ENCODE results near the gene CFAP58. TPM values are rescaled to one million over a fixed set of nuclear protein-coding genes. Genes with fewer than 3 reads are reported as not detected.

CFAP58 gene
- total and polyA plus RNA-seq, 2 donors (not counting 1 experiment from before 2014, with no cell fraction given): not detected

DNA sequence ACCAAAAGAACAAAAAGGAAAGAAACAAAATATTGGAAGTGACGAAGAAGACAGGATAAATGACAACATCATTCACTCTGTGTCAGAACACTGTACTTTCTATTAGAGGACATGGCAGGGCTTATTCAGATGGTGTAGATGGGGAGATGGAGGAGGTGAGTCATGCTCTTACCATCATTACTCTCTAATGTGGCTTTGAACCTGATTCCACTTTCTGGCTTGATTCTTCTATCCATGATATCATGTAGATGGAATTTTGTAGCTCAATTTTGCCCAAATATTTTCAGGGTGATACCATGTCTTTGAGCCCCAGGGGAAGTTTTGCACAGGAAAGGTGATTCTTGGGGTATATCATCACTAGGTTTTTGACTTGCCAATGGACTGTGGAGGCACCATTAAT is 91.7 kb downstream of the CFAP58 start:
- no peaks in the 10 kb centered on the region for H3K36me3 ChIP-seq (replicated peaks in 1 of 2; ENCODE audit: control extremely low read depth in 1 of 2, control insufficient read depth in 1 of 2, extremely low read depth in 1 of 2, insufficient read depth in 2 of 2, low read length in 1 of 2)
- intact Hi-C loops (cut with micrococcal nuclease): no loop called here
- no peak overlapping the region for H3K27ac Mint-ChIP-seq
- H3K4me3 ChIP-seq (ENCODE audit: control extremely low read depth in 1 of 5, extremely low read depth in 1 of 5, insufficient read depth in 1 of 5, low read depth in 2 of 5, low read length in 4 of 5): no peak overlapping the region
- no peak overlapping the region for H3K4me3 Mint-ChIP-seq
- peaks cover 28% of the 10 kb centered on the region for H3K27me3 Mint-ChIP-seq
- no peaks in the 10 kb centered on the region for H3K4me1 ChIP-seq (ENCODE audit: control insufficient read depth in 2 of 2, insufficient read depth in 2 of 2, low read length in 2 of 2)
- TF ChIP-seq CTCF (IDR thresholded peaks at IDR 0.05): no peak
- no peak for TF ChIP-seq EZH2 (IDR thresholded peaks at IDR 0.05; ENCODE audit: borderline replicate concordance, insufficient read depth, low read depth, low read length, poor library complexity, severe bottlenecking)
- no peak overlapping the region for H3K4me2 ChIP-seq (replicated peaks; ENCODE audit: low read depth, low read length, poor library complexity, severe bottlenecking)
- H3K9me3 ChIP-seq (ENCODE audit: control extremely low read depth in 1 of 3, control insufficient read depth in 2 of 3, insufficient read depth in 1 of 3, low read length in 2 of 3): no peaks in the 10 kb centered on the region
- no peaks in the 10 kb centered on the region for H3K9me3 Mint-ChIP-seq (ENCODE audit: insufficient read depth)
- DNase-seq (no peak), ATAC-seq (ENCODE audit: low read depth) (no peak)
- peaks cover 0 to 7% (median 0%) of the 10 kb centered on the region in 4 experiments for H3K27me3 ChIP-seq (replicated peaks in 1 of 4; ENCODE audit: control extremely low read depth in 1 of 4, control insufficient read depth in 3 of 4, insufficient read depth in 4 of 4, low read length in 3 of 4)
- no peak overlapping the region for H3K27ac ChIP-seq (ENCODE audit: low read length in 2 of 2)
- no CpG with 5 or more reads among the region's 1 CpG for WGBS (ENCODE audit: insufficient coverage)
- CTCF ChIA-PET: no interaction called here
- H2AFZ ChIP-seq (ENCODE audit: insufficient read depth, low read depth, low read length, poor library complexity, severe bottlenecking): no peak overlapping the region
- no peaks in the 10 kb centered on the region for H4K20me1 ChIP-seq (ENCODE audit: control insufficient read depth, insufficient read depth, low read length, poor library complexity, severe bottlenecking)
- H3K79me2 ChIP-seq (ENCODE audit: control insufficient read depth, insufficient read depth, low read length): no peaks in the 10 kb centered on the region
- H3K9ac ChIP-seq (ENCODE audit: low read length): no peak overlapping the region
- H3K4me1 Mint-ChIP-seq: no peaks in the 10 kb centered on the region
- POLR2A ChIA-PET: no interaction called here

DNA sequence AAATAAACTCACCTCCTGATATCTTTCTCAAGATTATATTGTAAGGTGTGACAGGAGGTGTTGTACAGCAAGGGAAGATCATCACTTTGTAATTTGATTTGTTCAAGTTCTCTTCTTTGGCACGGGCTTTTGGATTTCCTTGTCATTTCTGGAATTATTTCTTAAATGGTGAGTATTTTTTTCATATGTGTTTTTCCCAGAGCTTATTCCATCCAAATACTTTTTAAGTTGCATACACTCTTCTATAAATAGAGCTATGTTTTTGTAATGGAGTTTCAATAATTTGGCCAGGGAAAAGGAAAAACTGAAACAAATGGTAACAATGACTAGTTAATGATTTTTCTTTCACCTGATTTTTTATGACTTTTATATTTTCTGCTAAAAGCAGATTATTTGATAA is 92.5 kb downstream of the CFAP58 start:
- no peak for DNase-seq
- Histone ChIP-seq H2AFZ (ENCODE audit: insufficient read depth, low read depth, low read length, poor library complexity, severe bottlenecking) (no peak overlapping the region), H3K4me1 (ENCODE audit: control insufficient read depth in 2 of 2, insufficient read depth in 2 of 2, low read length in 2 of 2) (no peaks in the 10 kb centered on the region), H3K79me2 (ENCODE audit: control insufficient read depth, insufficient read depth, low read length) (no peaks in the 10 kb centered on the region), H3K4me3 (ENCODE audit: control extremely low read depth in 1 of 5, extremely low read depth in 1 of 5, insufficient read depth in 1 of 5, low read depth in 2 of 5, low read length in 4 of 5) (no peak overlapping the region), H3K27me3 (replicated peaks in 1 of 4; ENCODE audit: control extremely low read depth in 1 of 4, control insufficient read depth in 3 of 4, insufficient read depth in 4 of 4, low read length in 3 of 4) (peaks cover 0 to 7% (median 2%) of the 10 kb centered on the region in 4 experiments), H3K27ac (ENCODE audit: low read length in 2 of 2) (no peak overlapping the region), H4K20me1 (ENCODE audit: control insufficient read depth, insufficient read depth, low read length, poor library complexity, severe bottlenecking) (no peaks in the 10 kb centered on the region), H3K9ac (ENCODE audit: low read length) (no peak overlapping the region), H3K36me3 (replicated peaks in 1 of 2; ENCODE audit: control extremely low read depth in 1 of 2, control insufficient read depth in 1 of 2, extremely low read depth in 1 of 2, insufficient read depth in 2 of 2, low read length in 1 of 2) (no peaks in the 10 kb centered on the region), H3K4me2 (replicated peaks; ENCODE audit: low read depth, low read length, poor library complexity, severe bottlenecking) (no peak overlapping the region), H3K9me3 (ENCODE audit: control extremely low read depth in 1 of 3, control insufficient read depth in 2 of 3, insufficient read depth in 1 of 3, low read length in 2 of 3) (no peaks in the 10 kb centered on the region)
- intact Hi-C loops (cut with micrococcal nuclease): no loop called here
- H3K9me3 Mint-ChIP-seq (ENCODE audit: insufficient read depth): no peaks in the 10 kb centered on the region
- peaks cover 29% of the 10 kb centered on the region for H3K27me3 Mint-ChIP-seq
- H3K4me3 Mint-ChIP-seq: no peak overlapping the region
- POLR2A ChIA-PET: no interaction called here
- no peak for TF ChIP-seq EZH2 (IDR thresholded peaks at IDR 0.05; ENCODE audit: borderline replicate concordance, insufficient read depth, low read depth, low read length, poor library complexity, severe bottlenecking)
- no peak for TF ChIP-seq CTCF (IDR thresholded peaks at IDR 0.05)
- no peak for ATAC-seq (ENCODE audit: low read depth)
- WGBS (ENCODE audit: insufficient coverage): no CpG with 5 or more reads among the region's 1 CpG
- no peaks in the 10 kb centered on the region for H3K4me1 Mint-ChIP-seq
- CTCF ChIA-PET: no interaction called here
- no peak overlapping the region for H3K27ac Mint-ChIP-seq

Data from B cell (primary cell).